Tibial nerve (tissue), 4 donors: ENCODE results near the gene GPX6.

Experiments used
- EP300 ChIP-seq, 2 donors: sonication (generic); formaldehyde crosslinking; IDR thresholded peaks; one replicate each; pipeline ENCODE4 v1.6.1; 2017; ENCODE audit warnings: antibody characterized with exemption in 2 of 2, mild to moderate bottlenecking in 1 of 2
- POLR2A ChIP-seq, 2 donors: fragments of 450-650 bp; IDR thresholded peaks; one replicate each; pipeline ENCODE4 v1.6.1; 2017; ENCODE audit warnings: antibody characterized with exemption in 2 of 2, mild to moderate bottlenecking in 2 of 2, moderate library complexity in 2 of 2
- TF ChIP-seq, protein P1 (sequence below), 5 experiments: fragments of 200-600 bp in 3 of 5; fragments of 450-650 bp in 2 of 5; sonication (generic) in 3 of 5; IDR thresholded peaks; one replicate each; pipeline ENCODE4 v1.5.1; 2016 to 2019; ENCODE audit warnings: antibody characterized with exemption in 5 of 5, mild to moderate bottlenecking in 3 of 5, moderate library complexity in 2 of 5

GRCh38 chr6:28522594-28523240 is 7.1 kb upstream of the GPX6 start:
- TF ChIP-seq, protein P1, sequence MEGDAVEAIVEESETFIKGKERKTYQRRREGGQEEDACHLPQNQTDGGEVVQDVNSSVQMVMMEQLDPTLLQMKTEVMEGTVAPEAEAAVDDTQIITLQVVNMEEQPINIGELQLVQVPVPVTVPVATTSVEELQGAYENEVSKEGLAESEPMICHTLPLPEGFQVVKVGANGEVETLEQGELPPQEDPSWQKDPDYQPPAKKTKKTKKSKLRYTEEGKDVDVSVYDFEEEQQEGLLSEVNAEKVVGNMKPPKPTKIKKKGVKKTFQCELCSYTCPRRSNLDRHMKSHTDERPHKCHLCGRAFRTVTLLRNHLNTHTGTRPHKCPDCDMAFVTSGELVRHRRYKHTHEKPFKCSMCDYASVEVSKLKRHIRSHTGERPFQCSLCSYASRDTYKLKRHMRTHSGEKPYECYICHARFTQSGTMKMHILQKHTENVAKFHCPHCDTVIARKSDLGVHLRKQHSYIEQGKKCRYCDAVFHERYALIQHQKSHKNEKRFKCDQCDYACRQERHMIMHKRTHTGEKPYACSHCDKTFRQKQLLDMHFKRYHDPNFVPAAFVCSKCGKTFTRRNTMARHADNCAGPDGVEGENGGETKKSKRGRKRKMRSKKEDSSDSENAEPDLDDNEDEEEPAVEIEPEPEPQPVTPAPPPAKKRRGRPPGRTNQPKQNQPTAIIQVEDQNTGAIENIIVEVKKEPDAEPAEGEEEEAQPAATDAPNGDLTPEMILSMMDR (IDR thresholded peaks at IDR 0.05), result no peak
- no peak for TF ChIP-seq POLR2A (IDR thresholded peaks at IDR 0.05)
- no peak for TF ChIP-seq EP300 (IDR thresholded peaks at IDR 0.05)
